GM23248 (cell line): ENCODE measurements around the gene HSPA5.

Source experiments
- EZH2 ChIP-seq: fragments of 200-600 bp; sonication (generic); IDR thresholded peaks from 2 replicates; pipeline ENCODE4 v1.6.1; 2018; ENCODE audit warnings: antibody characterized with exemption, mild to moderate bottlenecking; ENCODE audit not compliant: insufficient read depth, poor library complexity, severe bottlenecking
- EZH2phosphoT487 ChIP-seq: fragments of 200-600 bp; sonication (generic); IDR thresholded peaks from 2 replicates; pipeline ENCODE4 v1.6.1; 2018; ENCODE audit warnings: antibody characterized with exemption, moderate library complexity, mild to moderate bottlenecking, low read depth; ENCODE audit not compliant: insufficient read depth

DNA sequence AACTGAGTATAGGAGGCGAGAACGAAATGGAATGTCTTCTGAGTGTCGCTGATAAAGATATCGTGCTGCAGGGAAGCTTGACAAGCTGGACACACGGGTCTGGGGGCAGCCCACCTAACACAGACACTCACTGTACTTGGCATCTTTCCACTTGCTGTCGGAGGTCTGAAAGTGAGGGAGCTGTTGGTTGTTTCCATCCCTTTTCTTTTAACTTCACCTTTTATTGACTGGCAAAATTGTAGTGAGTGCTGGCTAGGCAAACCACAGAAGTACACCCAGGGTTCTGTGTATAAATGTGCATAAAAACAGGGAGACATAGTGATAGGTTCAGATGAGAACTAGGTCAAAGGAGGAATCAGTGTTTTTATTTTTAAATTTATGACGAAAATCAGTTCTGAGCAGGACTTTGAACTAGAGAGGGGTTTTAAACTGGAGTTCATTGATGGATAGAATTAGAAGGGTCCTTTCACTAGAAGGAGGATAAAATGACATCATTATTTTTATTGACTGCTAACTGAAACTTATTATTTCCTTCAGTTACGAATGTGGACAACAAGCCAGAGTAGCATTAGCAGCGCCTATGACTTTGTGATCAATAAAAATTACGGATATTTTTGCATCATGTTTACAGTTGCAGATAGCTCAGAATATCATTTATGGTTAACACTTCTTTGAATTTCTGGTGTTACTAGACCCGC lies 21.3 kb upstream of the HSPA5 start:
- no peak for TF ChIP-seq EZH2phosphoT487
- no peak for TF ChIP-seq EZH2
